Uterus (tissue), 4 donors: ENCODE results near the gene BATF3. TPM values are rescaled to one million over a fixed set of nuclear protein-coding genes. Genes with fewer than 3 reads are reported as not detected.

ENCODE experiments used
- DNase-seq, 2 donors: peaks; one replicate each; pipeline ENCODE4 v3.0.0-alpha.2; 2019 to 2020
- H3K27ac ChIP-seq, 2 donors: fragments of 200-600 bp; sonication (generic); 1 replicate in 1 of 2; 2 replicates in 1 of 2; pipeline ENCODE4 v1.5.1; 2016 to 2018
- H3K27me3 ChIP-seq, 2 donors: fragments of 200-600 bp; sonication (generic); one replicate each; pipeline ENCODE4 v1.5.1; 2018 to 2019; ENCODE audit warnings: control low read depth in 1 of 2
- H3K36me3 ChIP-seq, 2 donors: fragments of 200-600 bp; sonication (generic); one replicate each; pipeline ENCODE4 v1.5.1; 2019; ENCODE audit warnings: control low read depth in 1 of 2
- H3K4me1 ChIP-seq, 2 donors: fragments of 200-600 bp; sonication (generic); one replicate each; pipeline ENCODE4 v1.5.1; 2018 to 2019; ENCODE audit warnings: control low read depth in 1 of 2
- H3K4me3 ChIP-seq, 2 donors: fragments of 200-600 bp; sonication (generic); 1 replicate in 1 of 2; 2 replicates in 1 of 2; pipeline ENCODE4 v1.5.1; 2018 to 2019; ENCODE audit warnings: mild to moderate bottlenecking in 1 of 2
- H3K9me3 ChIP-seq, 2 donors: fragments of 200-600 bp; sonication (generic); one replicate each; pipeline ENCODE4 v1.5.1; 2019; ENCODE audit warnings: control low read depth in 1 of 2
- CTCF ChIP-seq, 4 experiments: fragments of 200-600 bp in 2 of 4; fragments of 450-650 bp in 2 of 4; sonication (generic) in 2 of 4; IDR thresholded peaks; one replicate each; pipeline ENCODE4 v1.5.1; 2016 to 2019; ENCODE audit warnings: antibody characterized with exemption in 4 of 4, mild to moderate bottlenecking in 2 of 4, moderate library complexity in 1 of 4
- POLR2A ChIP-seq, 2 donors: fragments of 450-650 bp; IDR thresholded peaks; one replicate each; pipeline ENCODE4 v1.6.1; 2016; ENCODE audit warnings: antibody characterized with exemption in 2 of 2, mild to moderate bottlenecking in 1 of 2, moderate library complexity in 1 of 2
- intact Hi-C: fragments of 100-400 bp; cut with DNase I; formaldehyde crosslinking; loops from one replicate; pipeline ENCODE4 v1.15.1; 2023; ENCODE audit warnings: low total_unique reads
- total RNA-seq, 4 donors: library from RNA; depleted of rRNA in 3 of 4; stranded (reverse); fragments of >200 nt in 3 of 4; gene quantifications; one replicate each; pipeline versions ENCODE4 v1.1.0 to v1.2.4, GENCODE V29; 2014 to 2023
- donor health status: DM: yes; HTN: yes; CAD: no.

BATF3 gene
- total RNA-seq, 4 donors from 2014 or later: 3.0 to 10.3 (median 3.5) TPM; not detected in 1

GRCh38 chr1:212649020-212649419, 50.6 kb downstream of the BATF3 start:
- no peak overlapping the region for H3K27ac ChIP-seq
- TF ChIP-seq CTCF (IDR thresholded peaks at IDR 0.05) (no peak), POLR2A (IDR thresholded peaks at IDR 0.05) (no peak)
- intact Hi-C loops: no loop called here
- DNase-seq: no peak
- H3K4me1 ChIP-seq: no peaks in the 10 kb centered on the region
- no peaks in the 10 kb centered on the region for H3K36me3 ChIP-seq
- no peaks in the 10 kb centered on the region for H3K9me3 ChIP-seq
- H3K4me3 ChIP-seq: no peak overlapping the region
- no peaks in the 10 kb centered on the region for H3K27me3 ChIP-seq

DNA sequence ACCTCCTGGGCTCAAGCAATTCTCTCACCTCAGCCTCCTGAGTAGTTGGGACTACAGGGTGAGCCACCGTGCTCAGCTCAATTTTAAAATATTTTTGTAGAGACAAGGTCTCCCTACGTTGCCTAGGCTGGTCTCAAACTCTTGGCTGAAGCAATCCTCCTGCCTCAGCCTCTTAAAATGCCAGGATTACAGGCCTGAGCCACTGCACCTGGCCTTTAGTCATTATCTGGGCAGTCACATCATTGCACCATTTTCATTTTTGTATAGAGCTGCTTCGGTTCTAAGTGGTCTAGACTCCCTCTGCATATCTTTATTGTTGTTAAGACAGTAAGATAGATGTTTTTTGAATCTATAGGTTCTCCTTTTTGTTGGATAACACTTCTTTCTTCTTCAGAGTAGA, 51.2 kb downstream of the BATF3 start:
- Histone ChIP-seq H3K27ac (no peak overlapping the region), H3K36me3 (no peaks in the 10 kb centered on the region), H3K9me3 (no peaks in the 10 kb centered on the region), H3K4me3 (no peak overlapping the region), H3K27me3 (no peaks in the 10 kb centered on the region), H3K4me1 (no peaks in the 10 kb centered on the region)
- intact Hi-C loops: no loop called here
- DNase-seq: no peak
- no peak for TF ChIP-seq POLR2A (IDR thresholded peaks at IDR 0.05)
- no peak for TF ChIP-seq CTCF (IDR thresholded peaks at IDR 0.05)

GRCh38 chr1:212647004-212647403, 52.6 kb downstream of the BATF3 start:
- H3K27ac ChIP-seq: no peak overlapping the region
- TF ChIP-seq POLR2A (IDR thresholded peaks at IDR 0.05): no peak
- TF ChIP-seq CTCF (IDR thresholded peaks at IDR 0.05): no peak
- H3K36me3 ChIP-seq: no peaks in the 10 kb centered on the region

DNA sequence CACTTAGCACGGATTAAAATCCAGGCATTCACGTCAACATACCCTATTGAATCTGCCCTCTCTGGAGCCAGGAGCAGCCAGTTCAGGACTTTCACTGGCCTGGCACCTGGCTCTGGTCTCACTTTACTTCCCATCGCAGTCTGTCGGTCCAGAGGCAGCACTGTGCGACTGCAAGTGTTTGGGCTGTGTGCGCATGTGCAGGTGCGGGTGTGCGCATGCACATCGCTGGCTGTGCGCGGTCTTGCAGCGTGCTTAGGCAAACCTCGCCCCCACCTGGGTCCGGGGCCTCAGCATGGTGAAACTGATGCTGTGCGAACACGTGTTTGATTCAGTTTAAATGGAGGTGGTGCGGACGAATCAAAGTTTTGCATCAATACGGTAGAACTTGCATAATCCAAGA, 53.1 kb downstream of the BATF3 start:
- no peak overlapping the region for H3K27ac ChIP-seq
- H3K27me3 ChIP-seq: no peaks in the 10 kb centered on the region
- no peak for DNase-seq
- H3K4me1 ChIP-seq: no peaks in the 10 kb centered on the region
- no peaks in the 10 kb centered on the region for H3K9me3 ChIP-seq
- intact Hi-C loops: no loop called here
- H3K36me3 ChIP-seq: no peaks in the 10 kb centered on the region
- no peak overlapping the region for H3K4me3 ChIP-seq
- TF ChIP-seq POLR2A (IDR thresholded peaks at IDR 0.05) (no peak), CTCF (IDR thresholded peaks at IDR 0.05) (no peak)

More at GRCh38 chr1:212647004-212647403, 52.6 kb downstream of the BATF3 start:
- Histone ChIP-seq H3K9me3 (no peaks in the 10 kb centered on the region), H3K4me3 (no peak overlapping the region), H3K4me1 (no peaks in the 10 kb centered on the region), H3K27me3 (no peaks in the 10 kb centered on the region)
- intact Hi-C loops: no loop called here
- no peak for DNase-seq

- Histone ChIP-seq H3K36me3 (no peaks in the 10 kb centered on the region), H3K27ac (no peak overlapping the region), H3K4me1 (no peaks in the 10 kb centered on the region), H3K9me3 (no peaks in the 10 kb centered on the region), H3K4me3 (no peak overlapping the region), H3K27me3 (no peaks in the 10 kb centered on the region)
- intact Hi-C loops: no loop called here
- no peak for TF ChIP-seq CTCF (IDR thresholded peaks at IDR 0.05)
- DNase-seq: no peak
These were observed 53.8 kb downstream of the BATF3 start for GRCh38 chr1:212645546-212646543.
